Endothelial cell of umbilical vein (primary cell): Measurements from ENCODE around the gene DHCR7.

ENCODE experiments used
- POLR2A ChIP-seq: IDR thresholded peaks from 2 replicates; pipeline ENCODE4 v1.6.1; 2012; ENCODE audit warnings: low read depth, mild to moderate bottlenecking, control low read depth, low read length
- POLR2AphosphoS5 ChIP-seq: IDR thresholded peaks from 2 replicates; pipeline ENCODE4 v1.6.1; 2012; ENCODE audit warnings: low read depth, mild to moderate bottlenecking, control low read depth, low read length, moderate library complexity; ENCODE audit not compliant: insufficient read depth
- TF ChIP-seq, protein P1 (sequence below): IDR thresholded peaks from 2 replicates; pipeline ENCODE4 v1.6.1; 2011; ENCODE audit not compliant: insufficient read depth, insufficient read length

DNA sequence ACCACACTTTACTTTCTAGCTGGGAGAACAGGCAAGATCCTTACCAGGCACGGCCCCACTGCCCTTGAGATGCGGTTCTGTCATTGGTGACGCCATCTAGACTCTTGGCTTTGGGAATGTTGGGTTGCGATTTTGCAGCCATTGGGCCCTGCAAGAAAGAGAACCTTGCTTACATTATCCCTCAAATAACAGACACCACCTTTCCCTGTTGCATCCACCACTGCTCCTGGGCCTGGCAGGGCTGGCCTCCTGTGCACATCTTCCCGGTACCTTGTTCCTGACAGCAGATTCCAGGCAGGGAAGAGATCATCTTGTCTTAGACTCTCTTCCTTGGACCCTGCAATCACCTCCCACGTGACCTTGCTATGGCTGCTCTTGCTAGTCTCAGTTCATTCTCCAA is 3.4 kb downstream of the DHCR7 start:
- no peak for TF ChIP-seq POLR2AphosphoS5
- TF ChIP-seq, protein P1, sequence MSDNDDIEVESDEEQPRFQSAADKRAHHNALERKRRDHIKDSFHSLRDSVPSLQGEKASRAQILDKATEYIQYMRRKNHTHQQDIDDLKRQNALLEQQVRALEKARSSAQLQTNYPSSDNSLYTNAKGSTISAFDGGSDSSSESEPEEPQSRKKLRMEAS, result no peak
- no peak for TF ChIP-seq POLR2A
